Ecto neural progenitor cell (in vitro differentiated cells): ENCODE measurements around the gene ITPKB.
"Not testable (repeated sequence)": the region's sequence is repeated elsewhere in the genome, so short reads cannot be mapped to it uniquely, and the experiment has no call there.

Source experiments
- DNase-seq: peaks from one replicate; pipeline ENCODE4 v3.0.0-alpha.2; 2018; ENCODE audit warnings: low spot score

The ITPKB gene

DNA sequence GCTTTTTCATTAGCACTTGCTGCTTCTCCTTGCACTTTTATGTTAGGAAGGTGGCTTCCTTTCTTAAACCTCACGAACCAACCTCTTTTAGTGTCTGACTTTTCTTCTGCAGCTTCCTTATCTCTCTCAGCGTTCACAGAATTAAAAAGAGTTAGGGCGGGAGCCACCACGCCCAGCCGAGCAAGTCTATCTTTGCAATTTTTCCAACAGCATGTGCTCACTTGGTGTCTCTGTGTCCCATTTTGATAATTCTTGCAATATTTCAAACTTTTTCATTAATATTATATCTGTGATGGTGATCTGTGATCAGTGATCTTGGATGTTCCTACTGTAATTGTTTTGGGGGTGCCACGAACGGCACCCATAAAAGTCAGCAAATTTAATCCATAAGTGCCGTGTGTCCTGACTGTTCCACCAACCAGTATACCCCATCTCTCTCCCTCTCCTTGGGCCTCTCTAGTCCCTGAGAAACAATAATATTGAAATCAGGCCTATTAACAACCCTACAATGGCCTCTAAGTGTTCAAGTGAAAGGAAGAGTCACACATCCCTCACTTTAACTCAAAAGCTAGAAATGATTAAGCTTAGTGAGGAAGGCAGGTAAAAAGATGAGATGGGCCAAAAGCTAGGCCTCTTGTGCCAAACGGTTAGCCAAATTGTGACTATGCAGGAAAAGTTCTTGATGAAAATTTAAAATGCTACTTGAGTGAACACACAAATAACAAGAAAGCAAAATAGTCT is 15.9 kb upstream of the ITPKB start:
- DNase-seq, result no peak

DNA sequence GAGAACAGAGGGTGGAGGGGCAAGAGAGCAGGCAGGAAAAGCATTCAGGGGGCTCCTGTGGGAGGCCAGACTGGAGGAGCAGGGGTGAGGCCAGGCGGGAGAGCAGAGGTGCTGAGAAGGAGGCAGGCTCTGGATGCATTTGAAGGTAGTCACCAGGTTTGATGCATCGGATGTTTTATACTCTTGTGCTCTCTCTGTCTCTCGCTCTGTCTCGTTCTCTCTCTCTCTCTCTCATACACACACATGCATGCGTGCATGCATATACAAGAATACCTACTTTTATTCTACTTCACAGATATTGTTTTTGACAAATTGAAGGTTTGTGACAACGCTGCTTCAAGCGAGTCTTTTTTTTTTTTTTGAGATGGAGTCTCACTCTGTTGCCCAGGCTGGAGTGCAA is 15.0 kb upstream of the ITPKB start:
- DNase-seq, result no peak

DNA sequence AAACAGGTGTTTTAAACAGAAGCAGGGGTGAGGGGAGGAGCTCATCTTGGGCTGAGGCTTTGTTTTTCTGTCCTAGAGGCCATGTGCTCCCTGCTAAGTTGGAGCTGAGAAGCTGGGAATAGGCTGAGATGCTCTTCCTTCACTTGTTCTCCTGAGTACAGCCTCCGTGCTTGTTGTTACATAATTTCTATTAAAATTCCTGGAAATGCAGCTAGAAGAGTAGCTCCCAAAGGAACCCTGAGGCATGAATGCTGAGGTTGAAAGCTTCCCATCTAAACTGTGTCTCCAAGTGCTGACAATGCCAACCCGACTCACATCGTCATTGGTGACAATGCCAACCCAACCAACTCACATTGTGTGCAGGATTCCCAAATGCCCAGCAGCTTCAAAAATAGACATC is 12.6 kb upstream of the ITPKB start:
- no peak for DNase-seq

DNA sequence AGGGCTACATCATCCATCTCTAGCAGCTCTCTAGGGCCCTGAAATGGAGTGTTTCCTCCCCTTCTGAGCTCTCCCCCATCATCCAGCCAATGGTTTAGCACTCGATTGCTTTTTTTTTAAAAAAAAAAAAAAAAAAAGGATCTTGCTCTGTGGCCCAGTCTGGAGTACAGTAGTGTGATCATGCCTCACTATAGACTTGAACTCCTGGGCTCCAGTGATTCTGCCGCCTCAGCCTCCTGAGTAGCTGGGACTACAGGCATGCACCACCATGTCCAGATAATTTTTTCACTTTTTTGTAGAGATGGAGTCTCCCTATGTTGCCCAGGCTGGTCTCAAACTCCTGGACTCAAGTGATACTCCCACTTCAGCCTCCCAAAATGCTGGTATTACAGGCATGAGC is 12.1 kb upstream of the ITPKB start:
- no peak for DNase-seq

DNA sequence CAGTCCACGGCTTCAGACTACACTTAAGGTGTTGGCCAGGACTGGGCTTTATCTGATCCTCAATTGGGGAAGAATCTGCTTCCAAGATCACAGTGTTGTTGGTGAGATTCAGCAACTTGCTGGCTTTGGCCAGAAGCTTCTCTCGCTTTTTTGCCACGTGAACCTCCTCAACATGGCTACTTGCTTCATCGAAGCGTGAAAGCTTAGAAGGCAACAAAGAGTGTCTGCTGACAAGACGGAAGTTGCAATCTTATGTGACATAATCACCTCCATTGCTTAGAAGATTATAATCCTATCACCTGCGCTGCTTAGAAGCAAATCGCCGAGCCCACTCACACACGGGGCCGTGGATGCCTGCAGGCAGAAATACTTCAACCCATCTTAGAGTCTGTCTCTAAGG is 10.4 kb upstream of the ITPKB start:
- DNase-seq, result no peak

DNA sequence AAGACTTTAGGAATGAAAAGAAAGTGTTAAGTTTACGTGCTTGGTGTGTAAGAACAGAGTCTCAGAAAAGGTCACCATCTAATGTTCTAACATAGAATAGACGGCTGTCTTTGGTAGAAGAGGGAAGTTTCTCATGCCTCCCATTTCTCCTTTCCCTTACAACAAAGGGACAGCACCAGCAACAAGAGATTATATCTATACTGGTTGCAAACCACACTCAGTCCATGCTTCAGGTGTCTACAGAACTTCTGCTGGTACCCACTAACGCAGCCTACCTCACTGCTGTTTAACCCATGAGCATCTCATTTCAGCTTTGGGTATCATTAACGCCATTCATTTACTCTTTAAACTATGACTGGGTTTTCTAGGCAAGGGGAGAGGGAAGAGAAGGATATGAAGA is 9.2 kb upstream of the ITPKB start:
- no peak for DNase-seq

DNA sequence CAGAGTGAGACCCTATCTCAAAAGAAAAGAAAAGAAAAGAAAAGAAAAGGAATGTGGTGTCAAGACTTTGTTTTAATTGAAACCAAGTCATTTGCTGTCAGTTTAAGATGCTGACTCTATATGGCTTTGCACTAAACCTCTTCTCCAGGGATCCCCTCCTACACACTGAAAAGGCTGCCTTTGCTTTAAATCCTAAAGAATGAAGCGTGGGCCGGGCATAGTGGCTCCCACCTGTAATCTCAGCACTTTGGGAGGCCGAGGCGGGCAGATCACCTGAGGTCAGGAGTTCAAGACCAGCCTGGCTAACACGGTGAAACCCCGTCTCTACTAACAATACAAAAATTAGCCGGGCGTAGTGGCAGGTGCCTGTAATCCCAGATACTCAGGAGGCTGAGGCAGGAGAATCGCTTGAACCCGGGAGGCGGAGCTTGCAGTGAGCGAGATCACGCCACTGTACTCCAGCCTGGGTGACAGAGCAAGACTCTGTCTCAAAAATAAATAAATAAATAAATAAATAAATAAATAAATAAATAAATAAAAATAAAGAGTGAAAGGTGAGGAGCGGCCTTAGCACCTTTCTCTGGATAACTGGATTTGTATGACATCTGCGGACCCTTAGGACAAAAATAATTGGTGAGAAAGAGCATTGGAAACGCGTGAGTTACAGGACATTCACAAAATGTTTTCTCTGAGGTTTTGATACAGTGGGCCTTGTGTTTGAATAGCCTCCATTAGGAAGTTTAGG is 8.6 kb upstream of the ITPKB start:
- not testable (repeated sequence) for DNase-seq

DNA sequence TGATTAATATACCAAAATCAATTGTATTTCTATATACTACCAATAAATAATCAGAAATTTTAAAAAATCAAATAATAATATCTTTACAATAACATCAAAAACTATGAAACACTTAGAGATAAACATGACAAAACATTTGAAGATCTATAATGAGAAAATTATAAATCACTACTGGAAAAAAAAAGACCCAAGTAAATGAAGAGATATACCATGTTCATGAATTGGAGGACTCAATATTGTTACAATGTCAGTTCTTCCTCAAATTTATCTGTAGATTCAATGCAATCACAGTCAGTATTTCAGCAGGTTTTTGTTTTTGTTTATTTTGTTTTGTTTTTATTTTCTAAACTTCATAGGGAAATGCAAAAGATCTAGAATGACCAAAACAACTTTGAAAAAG is 4.2 kb upstream of the ITPKB start:
- no peak for DNase-seq

DNA sequence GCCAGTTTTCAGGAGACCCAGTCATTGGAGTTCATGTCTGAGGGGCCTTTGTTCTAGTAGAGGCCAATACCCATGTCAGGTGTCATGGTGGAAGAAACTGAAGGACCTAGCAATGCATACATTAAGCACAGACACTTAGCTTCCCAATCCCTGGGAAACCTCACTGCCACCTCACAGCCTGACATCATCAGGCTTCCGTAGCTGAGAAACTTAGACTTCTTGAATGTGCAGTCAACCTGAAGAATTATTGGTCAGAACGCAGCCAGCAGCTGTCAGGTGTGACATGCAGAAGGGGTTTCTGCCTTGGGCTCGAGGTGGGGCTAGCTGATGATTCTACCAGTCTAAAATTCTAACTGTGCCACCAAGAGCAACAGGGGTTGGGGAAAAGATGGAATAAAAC is 1.9 kb upstream of the ITPKB start:
- no peak for DNase-seq

DNA sequence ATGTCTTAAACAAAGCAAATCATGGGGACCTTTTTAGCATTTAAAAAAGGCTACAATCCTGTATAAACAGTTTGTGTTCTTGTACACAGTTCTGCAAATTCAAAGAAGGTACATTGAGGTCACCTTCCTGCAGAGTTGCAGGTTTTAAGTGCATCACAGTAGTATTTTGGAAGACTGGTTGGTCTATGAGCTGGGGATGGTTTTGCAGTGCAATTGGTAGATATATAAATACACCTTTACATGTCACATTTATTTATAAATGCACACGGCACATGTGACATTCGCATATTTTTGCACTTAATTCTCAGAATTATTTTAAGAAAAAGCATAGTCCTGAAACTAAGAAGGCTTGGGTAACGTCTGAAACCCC is 599 bp upstream of the ITPKB start:
- DNase-seq, result no peak

DNA sequence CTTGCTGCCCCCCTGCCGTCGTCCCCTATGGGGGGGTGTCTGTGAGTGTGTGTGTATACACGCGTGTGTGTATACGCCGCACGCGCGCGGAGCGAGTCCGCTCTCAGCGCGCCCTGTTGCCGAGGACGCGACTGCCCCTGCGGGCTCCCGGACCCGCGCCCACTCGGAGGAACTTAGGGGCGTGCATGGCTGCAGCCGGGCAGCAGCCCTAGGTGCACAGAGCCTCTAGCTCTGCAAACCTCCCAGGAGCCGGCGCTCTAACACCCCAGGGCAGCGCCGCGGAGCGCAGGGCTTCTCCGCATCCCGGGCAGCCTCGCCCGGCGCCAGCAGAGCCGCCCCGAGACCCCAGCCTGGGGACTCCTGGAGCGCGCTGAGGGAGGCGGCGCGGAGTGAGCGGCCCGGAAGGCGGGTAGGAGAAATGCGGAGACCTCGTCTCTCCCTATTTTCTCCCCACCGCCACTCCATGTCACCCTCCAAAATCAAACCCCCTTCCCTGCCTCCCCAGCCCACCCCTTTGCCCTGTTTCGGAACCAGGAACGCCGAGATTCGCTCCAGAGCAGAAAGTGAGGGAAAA is 574 bp downstream of the ITPKB start:
- peak; percentile 72 for DNase-seq

DNA sequence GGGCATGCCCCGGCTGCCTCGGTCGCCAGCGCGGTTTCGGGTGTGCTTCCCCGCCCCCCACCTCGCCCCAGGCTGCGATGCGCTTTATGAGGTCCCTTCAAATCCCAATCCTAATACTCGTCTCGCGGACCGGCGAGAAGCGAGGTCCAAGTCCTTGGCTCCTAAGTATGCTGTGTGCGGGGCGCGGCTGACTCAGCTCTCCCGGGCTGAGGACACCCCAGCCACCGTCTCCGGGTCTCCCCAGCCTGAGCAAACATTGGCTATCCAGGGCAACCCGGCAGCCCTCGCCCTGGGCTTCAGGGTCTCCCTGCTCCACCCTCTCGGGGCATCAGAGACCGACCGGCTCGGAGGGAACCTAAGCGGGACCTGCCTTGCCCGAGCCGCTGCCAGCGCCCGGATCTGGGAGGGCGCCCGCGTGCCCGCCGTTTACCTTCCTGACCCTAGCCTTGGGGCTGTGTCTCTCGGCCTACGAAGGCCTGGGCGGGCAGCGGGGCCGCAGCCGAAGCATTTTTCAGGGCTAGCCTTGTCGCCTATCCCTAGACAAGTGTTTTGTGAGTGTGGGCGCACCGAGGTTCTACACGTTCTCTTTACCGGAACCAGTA is 1.2 kb downstream of the ITPKB start:
- DNase-seq, result peak; percentile 72

DNA sequence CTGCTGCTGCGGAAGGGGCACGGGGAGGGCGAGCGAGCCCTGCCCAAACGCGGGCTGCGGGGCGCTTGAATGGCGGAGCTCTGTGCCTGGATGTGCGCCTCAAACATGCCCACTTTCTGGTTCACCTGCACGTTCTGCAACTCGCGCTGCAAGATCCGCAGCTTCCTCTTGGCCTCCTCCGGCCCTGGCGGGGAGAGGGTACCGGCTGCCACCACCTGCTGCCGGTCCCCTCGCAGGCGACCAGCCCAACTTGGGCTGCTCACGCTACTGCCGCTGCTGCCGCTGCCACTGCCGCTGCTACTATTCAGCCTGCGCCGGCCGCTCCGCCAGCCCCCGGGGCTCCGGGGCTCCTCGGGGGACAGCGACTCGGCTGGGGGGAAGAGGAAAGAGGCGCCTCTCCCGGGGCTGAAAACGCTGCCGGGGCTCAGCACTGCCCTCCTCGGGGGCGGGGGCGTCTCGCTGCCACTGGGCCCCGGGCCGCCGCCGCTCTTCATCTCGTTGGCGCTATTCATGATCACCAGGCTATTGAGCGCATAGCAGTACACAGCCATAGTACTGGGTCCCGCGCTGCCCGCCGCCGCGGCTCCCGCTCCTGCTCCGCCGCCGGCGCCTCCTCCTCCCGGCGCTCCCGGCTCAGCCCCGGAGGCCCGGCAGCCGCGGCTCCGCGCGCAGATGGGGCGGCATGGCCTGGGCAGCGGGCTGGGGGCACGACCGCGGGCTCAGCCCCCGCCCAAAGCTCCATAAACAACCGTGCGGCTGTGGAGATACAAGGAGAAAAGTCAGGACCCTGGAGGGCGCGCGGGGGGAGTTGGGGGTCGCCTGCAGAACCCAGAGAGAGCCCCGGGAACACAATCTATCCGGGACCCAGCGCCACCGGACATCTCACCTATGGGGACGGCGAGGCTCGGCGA is 1.9 kb downstream of the ITPKB start:
- peak; percentile 79 for DNase-seq

DNA sequence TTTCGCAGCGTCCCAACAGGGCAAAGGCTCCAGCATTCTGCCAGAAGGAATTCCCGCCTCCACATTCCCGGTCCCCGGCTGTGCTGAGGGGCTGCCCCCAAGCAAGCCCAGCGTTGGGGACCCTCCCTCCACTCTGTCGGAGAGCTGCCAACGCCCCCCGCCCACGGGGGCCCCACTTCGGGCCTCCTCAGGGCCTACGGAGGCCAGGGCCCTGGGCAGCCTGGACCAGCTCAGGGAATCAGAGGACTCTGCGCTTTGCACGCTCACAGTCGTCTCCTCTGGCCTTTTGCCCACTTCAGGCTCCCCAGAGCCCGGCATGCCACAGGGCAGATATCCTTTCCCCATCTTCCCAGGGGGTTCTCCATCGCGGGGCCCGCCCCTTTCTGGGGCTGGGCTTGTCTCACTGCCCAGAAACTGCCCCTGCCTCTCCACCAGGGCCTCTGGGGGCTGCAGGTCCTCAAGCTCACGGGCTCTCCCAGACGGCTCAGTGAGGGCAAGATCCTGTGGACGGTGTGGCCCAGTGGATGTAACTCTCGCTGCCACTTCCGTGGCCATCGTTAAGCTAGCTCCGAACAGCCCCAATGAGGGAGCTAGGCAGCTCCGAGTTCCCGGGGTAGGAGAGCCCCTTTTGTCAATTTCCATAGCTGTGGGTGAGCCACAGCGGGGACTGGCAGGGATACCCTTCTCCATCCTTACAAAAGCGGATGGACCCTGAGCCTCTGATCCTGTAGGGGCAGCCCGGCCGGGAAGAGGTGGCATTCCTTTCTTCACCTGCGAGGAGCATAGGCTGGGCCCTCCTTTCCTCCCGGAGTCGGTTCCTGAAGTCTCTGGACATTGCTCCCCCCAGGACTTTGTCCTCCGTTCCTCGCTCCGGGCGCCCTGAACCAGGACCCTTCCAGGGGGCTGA is 2.8 kb downstream of the ITPKB start:
- DNase-seq, result no peak

DNA sequence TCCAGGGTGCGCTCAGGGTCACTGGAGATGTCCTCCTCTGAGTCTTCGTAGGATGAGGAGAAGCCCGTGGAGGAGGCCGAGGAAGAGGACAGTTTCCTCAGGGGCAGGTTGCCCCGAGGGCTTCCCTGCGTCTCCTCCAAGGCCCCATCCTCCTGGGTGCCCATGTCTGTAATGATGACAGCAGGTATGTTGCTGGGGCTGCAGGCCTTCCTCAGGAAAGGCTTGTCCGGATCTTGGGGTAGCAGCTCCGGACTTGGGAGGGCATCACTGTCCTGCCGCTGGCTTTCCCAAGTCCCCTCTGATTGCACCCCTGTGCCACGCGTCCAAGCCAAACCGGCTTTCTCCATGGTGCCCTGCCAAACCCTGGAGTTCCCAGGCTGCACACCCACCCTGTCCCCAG is 3.5 kb downstream of the ITPKB start:
- DNase-seq, result no peak

DNA sequence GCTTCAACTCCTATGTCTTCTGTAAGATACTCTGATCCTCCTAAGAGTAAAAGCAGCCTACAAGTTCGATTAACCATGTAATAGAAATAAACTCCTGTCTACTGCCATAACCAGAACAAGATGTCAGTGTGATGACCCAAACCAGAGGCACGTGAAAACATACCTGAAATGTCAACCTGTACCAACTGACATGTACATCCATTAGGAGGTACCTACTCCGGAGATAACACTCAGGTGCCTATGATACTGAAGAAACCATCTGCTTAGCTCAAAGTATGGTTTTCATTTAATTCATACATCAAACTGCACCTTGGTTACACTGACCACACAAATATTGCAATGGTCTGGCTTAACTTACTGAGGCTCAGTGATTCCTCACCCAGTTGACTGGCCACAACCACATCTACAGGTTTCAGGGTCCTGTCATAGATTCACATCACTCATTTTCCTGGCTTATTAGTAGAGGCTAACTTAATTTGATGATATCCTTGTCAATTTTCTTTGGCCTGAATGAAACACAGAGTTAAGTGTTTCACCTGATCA is 4.4 kb downstream of the ITPKB start:
- DNase-seq, result no peak

DNA sequence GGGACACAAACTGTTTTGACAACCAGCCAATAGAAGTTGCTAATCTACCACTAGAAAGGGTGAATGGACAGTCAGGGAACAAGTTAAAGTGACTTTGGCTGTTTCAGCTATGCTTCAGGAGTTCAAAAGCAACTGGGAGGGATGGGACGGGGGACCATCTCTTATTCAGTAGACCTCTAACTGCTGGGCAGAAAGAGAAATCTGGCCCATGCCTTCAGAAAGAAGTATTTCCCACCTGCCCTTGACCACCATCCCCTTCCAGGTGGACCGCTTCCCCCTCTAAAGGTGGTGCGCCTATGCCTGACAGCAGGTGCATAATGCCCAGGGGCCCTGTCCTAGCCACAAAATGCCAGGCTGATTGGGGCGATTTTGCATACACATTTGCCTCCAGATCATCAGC is 5.2 kb downstream of the ITPKB start:
- DNase-seq, result no peak

DNA sequence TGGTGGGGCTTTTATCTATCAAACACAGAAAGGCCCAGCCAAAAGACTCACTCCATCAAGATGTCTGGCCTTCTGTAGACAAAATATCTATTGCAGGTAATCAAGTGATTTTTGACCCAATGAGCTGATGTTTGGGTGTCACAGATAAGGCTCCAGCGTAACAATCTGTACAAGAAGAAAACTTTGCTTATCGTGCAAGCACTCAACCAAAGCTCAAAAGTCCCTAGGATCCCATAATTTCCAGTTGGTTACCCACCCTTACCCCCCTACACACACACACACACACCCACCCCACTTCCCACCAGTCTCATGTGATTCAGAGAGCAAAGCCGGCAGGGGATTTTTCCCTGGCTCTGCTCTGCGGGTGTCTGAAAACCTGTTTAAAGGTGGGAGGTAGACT is 5.8 kb downstream of the ITPKB start:
- DNase-seq, result no peak

DNA sequence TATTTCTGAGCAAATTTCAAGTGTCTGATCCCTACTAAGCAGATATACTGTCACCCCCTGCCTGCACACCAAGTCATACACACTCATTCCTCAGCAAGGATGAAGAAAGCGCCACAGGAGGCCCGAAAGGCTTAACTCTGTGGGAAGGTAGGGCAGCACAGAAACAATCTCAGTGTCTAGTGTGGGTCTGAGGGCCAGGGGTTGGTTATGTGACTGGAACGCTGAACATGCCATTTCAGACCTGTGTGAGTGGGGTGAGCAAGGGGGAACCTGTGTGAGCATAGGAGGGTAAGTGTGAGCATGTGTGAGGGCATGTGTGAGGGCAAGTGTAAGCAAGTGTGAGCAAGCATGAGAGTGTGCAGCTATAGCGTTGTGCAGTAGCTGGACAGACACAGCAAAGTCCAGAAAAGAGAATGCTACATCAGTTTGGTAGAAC is 6.2 kb downstream of the ITPKB start:
- DNase-seq, result no peak

DNA sequence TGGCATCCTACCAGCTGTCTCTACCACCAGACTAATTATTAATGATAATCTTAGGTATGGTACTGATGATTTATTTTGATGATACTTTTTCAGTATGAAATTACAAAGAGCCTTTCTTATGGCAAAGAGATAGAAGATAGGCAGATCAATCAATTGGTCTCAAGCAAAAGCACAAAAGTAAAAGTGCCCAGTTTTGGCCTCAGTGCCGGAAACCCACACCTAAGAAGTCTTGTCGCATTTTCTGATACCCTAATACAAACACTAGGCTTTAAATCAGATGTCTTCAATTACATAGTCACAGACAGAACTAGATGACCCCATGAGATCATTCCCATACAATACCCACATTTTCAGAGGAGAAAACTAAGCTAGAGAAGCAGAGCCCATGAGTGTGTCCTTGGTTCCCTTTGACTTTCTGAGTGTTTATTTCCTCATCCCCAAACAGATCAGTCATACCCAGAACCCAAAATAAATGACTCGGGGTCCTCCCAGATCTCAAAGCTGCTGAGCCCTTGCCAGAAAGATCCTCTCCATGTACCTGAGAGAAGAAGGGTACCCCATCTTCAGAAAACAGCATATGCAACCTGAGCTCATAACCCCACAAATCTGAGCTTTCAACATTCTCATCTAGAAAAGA is 7.7 kb downstream of the ITPKB start:
- no peak for DNase-seq
